OCI-M1 (cell line): ENCODE measurements around the gene DISP1.
"Not testable (repeated sequence)": the region's sequence is repeated elsewhere in the genome, so short reads cannot be mapped to it uniquely, and the experiment has no call there.

Source experiments
- DNase-seq: peaks from one replicate; lab custom pipeline; 2025; lab: John Stamatoyannopoulos, UW

Gene DISP1

DNA sequence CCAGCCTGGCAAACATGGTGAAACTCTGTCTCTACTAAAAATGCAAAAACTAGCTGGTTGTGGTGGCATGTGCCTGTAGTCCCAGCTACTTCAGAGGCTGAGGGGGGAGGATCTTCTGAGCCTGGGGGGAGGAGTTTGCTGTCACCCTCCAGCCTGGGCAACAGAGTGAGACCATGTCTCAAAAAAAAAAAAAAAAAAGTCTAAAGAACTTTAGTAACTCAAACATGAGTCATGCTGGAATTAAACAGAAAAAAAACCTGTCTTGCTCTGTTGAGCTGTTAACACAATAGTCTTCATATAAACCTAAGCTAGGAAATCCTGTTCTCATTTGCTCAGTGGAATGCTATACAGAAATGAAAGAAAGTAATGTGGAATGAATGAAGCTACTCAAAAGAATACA, 16.7 kb upstream of the DISP1 start:
- no peak for DNase-seq

DNA sequence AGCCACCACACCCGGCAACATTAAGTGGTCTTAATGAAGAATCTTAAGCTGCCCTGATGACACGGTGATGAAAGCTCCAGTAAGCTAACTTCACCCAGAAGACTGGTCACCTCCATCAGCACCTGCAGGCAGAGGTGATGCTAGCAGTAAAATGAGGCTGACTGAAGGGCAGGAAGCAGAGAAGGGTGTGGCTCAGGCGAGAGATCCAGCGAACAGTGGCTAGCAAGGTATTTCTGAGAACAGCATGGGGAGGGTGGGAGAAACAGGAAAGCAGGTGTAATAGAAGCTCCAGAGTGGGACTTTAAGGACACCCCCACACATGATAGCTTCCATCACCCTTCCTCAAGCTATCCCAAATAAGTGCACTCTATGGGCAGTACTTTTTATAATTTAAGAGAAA, 15.9 kb upstream of the DISP1 start:
- DNase-seq = no peak

DNA sequence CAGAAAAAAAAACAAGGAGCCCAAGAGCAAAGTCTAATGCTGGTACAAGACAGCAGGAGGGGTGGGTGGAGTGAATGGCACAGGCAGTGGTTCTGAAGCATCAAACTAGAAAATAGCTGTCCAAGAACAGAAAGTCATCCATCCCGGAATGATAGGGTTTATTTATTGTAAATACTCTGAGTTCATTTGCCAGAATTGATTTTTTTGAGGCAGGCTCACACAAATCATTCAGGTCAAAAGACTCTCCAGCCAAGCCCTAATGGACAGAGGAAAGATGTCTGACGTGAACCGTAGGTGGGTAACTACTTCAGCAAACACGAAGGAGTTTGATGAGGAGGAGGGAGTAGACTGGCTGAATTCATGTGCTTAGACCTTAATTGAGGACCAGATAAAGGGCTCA, 13.8 kb upstream of the DISP1 start:
- no peak for DNase-seq

DNA sequence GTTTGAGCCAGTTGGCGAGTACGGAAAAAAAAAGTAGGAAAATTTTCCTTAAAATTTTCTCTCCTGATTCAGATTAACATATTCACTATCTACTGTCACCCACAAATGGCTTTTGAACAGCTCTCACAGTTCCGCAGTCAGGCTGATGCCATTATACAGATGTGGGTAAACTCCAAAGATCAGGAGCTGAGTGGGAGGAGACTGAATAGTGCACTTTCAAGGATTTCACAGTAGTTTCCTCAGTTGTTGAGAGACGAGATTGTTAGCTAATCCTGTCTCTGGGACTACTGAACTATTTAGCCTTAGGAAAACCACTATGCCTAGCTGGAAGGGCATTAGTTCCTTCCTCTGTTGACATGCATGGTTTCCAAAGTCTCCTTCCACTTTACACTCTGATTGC, 3.2 kb upstream of the DISP1 start:
- DNase-seq = no peak

DNA sequence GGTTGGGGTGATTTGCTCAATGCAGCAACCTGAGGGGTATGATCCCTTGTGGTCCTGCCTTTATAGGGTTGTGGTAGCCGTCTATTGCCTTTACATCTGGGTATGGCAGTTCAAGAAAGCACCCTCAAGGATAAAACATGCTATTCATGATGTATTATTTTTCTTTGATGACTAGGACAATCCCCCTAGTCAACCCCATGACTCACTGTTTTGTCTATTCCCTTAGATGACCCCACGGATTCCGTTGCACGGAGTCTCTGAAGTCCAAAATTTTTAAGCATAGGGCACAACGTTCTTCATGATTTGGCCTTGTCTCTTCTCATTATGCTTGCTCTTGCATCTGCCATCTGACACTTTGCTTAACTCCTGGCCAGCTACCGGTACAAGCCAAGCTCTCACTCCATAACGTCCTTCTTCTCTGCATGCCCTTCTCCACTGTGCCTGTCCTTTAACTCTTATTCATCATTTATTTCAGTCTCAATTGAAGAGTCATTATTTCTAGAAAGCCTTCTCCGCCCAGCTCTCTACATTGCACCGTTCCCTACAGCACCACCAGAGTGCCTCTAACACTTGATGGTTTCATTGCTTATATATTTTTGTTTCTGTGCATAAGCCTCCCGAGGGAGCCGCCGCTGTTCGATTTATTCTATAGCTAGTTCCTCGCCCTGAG, 838 bp upstream of the DISP1 start:
- no peak for DNase-seq

DNA sequence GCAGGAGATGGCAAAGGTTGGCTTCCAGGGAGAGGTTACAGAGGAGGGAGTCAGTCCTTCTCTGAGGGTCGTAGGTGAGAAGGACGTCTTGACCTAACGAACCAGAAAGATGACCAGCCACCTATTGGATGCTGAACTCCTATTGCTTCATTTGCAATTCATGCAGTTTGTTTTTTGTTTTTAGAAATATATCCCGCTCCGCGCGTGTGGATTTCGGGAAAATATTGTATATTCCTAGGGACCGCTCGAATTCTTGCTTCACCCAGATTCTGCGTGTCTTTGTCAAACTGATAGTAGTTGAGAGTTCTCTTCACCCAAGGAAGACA, 564 bp downstream of the DISP1 start:
- no peak for DNase-seq

DNA sequence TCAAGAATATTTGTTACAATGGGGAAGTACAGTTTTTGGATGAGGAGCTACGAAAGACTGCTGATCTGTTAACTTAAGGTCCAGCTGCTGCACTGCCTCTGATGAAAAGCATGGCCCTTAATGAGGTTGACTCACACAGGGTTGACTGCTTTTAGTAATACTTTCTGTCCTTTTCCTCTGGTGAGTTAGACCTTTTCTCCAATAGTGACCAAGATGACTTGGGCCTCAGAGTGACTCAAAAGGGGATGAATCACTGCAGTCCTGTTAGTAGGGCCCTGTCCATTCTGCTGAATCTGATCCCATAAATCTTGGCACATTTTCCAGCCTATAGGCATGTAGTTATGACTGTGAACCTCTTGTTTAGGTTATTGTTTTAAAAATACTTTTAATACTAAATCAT, 2.7 kb downstream of the DISP1 start:
- DNase-seq = no peak

DNA sequence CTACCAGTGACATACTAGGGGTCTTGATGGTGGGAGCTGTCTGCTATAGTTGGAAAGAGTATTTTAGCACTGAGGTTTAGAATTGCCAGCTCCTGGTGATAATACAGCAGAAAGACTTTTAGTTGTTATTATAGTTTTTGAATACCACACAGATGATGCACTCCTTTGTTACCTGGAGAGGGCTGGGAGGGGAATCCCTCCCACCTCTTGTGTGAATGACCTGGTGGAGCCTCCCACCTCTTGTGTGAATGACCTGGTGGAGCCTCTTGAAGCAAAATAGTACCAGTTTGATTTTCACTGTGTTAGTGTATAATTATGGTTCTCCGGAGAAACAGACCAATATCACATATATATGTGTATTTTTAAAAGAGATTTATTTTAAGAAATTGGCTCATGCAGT, 3.3 kb downstream of the DISP1 start:
- no peak for DNase-seq

DNA sequence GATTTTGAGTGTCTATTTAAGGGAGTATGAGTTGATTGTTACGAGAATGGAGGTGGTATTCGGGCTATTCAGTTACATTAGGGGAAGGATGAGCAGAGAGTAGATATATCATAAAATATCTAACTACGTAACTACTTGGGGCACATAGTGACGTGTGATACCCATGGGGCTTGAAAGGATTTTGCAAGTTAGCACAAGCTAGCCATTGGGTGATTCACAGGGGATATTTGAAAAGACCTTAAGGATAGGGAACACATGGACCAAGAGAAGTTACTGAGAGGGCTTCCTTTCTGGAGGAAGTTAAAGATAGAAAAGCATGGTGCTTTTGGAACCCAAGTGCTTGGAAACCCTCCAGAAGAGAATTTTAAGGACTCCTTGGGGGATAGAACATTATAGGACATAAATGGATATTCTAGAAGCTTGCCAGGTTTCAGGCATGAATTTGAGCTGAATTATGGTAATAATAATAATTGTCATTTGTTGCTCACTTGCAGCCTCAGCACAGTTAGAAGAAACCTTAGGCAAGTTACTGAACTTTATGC, 5.4 kb downstream of the DISP1 start:
- no peak for DNase-seq

DNA sequence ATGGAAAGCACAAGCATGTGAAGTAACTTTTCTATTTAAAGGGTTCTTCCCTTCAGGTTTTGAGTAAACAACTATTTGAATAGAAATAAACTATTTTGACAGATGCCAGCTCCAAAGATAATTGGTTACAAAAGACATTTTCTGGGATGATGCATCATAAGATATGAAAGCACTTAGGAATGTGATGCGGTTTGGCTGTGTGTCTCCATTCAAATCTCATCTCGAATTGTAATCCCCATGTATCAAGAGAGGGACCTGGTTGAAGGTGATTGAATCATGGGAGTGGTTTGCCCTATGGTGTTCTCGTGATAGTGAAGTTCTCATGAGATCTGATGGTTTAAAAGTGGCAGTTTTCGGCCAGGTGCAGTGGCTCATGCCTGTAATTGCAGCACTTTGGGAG, 6.4 kb downstream of the DISP1 start:
- DNase-seq = no peak

DNA sequence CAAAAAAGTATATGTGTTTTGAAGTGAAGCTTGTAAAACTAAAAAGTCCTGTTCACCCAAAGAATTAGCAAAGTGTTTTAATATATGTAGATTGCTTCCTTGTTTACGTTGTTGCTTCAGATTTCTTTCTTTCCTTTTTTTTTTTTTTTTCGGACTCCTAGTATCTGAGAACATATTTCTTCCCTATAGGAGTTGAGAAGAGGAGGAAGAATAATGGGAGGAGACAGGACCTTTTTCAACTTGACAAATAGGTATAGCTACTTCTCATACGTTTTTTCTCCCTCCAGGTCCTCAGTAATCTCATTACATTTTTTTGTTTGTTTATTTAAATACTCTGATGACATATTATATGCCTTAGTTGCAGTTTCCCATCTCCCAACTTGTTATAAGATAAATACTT, 8.9 kb downstream of the DISP1 start:
- no peak for DNase-seq

DNA sequence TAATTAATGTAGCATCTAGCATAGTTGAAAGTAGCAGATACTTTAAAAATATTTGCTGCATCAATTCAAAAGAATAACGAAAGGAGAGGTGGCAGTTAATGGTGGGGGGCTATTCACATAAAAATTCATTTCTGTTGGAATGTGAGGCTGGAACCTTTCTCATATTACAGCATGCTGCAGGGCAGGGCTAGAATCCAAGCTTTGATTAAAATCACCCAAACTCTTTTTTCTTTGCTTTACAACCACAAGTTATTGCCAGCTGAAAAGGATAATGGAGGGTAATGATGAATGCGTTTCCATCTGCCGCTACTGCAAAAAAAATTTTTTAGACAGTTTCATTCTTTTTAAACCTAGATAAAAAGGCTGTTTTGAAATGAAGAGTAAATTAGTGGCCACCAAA, 9.8 kb downstream of the DISP1 start:
- DNase-seq = no peak

DNA sequence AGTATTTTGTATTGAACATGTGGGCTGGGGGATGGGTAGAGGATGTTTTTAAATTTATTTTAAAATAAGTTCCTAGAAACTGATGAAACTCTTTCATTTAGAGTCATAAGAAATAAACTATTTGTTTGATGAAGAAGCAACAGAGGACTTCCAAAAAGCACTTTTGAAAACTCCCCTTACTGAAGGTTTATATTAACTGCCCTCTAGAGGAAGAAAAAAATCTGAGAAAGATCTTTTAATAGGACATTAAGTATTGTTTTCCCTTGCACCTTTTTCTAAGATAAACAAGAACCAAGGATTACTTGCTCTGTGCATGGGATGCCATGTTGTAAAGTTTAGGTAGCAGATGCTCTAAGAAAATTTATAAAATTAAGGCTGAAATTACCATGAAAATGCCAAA, 14.1 kb downstream of the DISP1 start:
- DNase-seq = no peak

DNA sequence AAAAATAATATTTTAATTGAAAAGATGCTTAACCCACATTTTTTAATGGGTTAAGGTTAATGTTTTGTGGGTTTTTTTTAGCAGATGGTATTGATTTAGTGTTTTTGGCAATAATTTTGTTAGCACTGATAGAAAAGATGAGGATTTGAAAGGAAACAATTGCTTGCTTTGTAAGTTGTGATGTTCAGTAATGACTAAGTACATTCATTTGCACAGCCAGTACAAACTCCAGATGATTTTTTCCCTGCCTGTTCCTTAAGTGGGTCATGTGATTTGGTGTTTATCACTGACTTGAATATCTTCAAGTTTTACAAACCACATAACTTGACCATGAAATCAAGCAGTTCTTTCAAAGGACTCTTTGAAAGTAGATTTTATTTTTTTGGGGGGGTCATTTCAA, 15.0 kb downstream of the DISP1 start:
- no peak for DNase-seq

DNA sequence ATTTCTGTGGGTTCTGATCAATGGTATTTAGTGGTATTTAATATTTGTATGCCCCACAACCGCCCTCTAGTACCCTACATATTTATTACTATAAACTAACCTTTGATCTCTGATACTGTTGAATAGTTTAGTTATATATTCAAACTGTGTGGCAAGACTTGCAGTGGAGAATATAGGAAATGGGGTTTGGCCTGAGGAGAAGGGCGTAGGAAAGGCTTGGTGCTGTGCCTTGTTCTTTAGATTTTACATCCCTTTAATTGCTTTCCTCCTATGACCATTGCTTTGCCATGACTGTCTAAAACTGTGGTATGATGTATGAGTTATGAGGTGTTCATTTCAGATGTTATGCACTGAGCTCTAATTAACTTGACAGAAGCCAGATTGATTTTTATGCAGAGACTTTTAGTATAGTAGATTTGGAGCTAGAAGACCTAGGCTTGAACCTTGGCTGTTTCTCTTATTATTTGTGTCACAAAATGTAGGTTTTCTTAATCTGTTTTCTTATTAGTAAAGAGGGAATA, 18.6 kb downstream of the DISP1 start:
- DNase-seq = no peak

DNA sequence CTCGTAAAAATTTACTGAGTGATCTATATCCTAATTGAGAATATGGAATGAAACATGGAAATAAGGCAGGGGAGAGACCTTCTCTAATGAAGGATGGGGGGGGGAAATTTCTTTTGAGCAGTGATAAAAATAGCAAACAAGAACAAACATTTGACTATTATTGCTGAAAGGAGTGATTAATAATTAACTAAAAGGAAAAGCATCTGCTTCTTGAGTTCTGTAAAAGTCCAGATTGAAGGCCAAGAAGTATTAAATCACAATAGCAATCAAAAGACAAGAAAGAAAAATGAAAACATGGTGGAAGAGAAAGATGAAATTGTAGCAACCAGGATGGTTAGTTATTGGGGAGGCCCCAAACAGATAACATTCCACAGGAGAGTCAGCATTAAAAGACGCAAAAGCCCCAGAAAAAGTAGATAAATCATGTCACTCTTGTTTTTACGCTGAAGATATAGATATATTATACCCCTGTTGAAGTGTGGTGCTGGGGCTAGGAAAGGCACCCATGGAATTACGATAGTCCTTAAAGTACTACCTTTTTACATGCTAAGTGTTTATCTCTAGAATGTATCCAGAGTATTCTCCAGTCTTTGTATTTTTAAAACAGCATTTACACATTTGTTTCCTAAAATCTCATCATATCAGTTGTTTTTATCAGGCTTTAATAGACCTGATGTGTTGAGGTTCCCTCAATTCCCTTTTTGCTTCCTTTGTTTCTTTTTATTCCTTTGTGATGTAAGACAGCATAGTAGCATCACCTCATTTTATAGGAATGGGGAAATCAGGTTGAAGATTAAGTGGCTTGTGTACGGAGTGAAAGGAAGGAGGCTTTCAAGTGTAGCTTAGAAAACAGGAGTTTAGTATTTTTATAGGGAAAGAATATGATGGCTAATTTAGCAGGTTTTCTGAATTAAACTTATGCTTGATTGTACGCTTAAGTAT, 28.9 kb downstream of the DISP1 start:
- no peak for DNase-seq

DNA sequence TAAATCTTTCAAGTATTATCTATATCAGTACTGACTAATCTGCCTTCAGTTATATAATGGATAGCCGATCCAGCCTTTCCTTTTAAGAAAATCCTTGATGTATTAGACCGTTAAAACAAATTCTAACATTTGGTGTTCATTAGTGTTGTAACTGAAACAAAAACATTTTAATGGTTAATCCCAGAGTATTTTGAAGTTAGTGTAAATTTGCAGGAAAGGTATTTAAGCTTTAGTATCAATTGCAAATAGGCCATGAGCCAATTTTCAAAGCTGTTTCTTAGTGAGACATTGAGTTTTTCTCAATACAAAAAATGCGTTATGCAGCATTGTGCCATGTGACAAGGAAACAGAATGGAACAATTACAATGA, 29.6 kb downstream of the DISP1 start:
- no peak for DNase-seq

DNA sequence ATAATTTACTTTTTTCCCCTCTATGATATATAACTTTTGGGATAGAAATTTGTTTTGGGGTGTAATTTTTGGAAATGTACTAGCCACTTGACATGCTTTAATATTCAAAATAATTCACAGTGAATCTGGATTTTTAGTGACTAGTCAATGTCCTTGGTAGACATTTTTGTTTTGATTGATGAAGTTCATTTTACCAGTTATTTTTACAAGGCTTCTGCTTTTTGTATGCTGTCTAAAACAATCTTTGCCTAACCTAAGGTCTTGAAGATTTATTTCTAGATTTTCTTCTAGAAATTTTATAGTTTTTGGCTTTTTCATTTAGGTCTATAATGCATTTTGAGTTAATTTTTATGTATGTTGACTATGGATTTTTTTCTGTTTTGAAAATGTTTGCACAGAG, 30.9 kb downstream of the DISP1 start:
- no peak for DNase-seq

DNA sequence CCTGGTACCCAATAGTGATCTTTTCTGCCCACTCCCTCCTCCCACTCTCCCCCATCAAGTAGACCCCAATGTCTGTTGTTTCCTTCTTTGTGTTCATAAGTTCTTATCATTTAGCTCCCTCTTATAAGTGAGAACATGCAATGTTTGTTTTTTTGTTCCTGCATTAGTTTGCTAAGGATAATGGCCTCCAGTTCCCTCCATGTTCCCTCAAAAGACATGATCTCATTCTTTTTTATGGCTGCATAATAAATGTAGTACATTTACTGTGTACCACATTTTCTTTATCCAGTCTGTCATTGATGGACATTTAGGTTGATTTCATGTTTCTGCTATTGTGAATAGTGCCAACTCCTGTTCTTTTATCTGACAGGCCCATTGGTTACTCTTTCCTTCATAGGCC, 35.7 kb downstream of the DISP1 start:
- not testable (repeated sequence) for DNase-seq

DNA sequence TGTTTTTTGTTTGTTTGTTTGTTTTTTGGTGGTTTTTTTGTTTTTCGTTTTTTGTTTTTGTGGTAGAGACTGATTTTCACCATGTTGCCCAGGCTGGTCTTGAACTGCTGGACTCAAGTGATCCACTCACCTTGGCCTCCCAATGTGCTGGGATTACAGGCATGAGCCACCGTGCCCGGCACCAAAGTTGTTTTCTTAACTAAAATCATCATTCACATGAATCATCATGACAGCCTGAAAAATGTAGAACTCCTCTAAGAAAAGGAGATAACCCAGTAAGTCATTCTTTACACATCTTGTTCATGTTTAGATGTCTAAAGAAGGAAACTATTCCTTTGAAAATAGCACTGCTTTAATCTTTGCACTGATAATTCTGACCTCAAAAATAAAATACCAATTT, 37.5 kb downstream of the DISP1 start:
- no peak for DNase-seq

DNA sequence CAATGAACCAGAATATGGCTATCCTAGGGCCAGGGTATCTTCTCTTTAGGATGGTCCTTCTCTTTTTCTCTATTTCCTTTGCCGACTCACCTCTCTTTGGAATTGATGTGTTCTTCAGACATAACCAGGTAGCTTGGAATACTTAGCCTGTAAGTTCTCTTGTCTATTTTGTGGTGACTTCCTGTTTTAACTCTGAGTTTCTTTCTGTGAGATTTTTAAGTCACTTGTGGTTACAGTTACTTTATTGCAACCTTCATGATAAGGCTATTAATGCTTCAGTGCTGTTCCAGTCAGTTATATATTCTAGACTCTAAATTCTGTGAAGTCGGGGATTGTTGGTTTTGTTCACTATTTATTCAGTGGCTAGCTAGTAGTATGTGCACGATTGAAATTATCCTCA, 46.2 kb downstream of the DISP1 start:
- DNase-seq = peak; percentile 55
